A204.1 (cell line): ENCODE data around the gene APOBR.
"Not testable (repeated sequence)": the region's sequence is repeated elsewhere in the genome, so short reads cannot be mapped to it uniquely, and the experiment has no call there.

Source experiments
- FAIRE-seq: peaks from 2 replicates; lab custom pipeline; 2012; peaks lifted over from hg19 to GRCh38; lab: Jason Lieb, UNC

APOBR gene

GRCh38 chr16:28497861-28498599 lies 3.6 kb downstream of the APOBR start:
- FAIRE-seq, result no peak

GRCh38 chr16:28498666-28499381 lies 4.4 kb downstream of the APOBR start:
- FAIRE-seq, result no peak

GRCh38 chr16:28499854-28500253 lies 5.4 kb downstream of the APOBR start:
- FAIRE-seq, result no peak

GRCh38 chr16:28500476-28501180 lies 6.2 kb downstream of the APOBR start:
- not testable (repeated sequence) for FAIRE-seq

GRCh38 chr16:28501258-28502232 lies 7.1 kb downstream of the APOBR start:
- no peak for FAIRE-seq

GRCh38 chr16:28502290-28502689 lies 7.8 kb downstream of the APOBR start:
- no peak for FAIRE-seq

- FAIRE-seq, result no peak
Measured at GRCh38 chr16:28503470-28504259, 9.2 kb downstream of the APOBR start.

GRCh38 chr16:28504707-28505404 lies 10.4 kb downstream of the APOBR start:
- no peak for FAIRE-seq

- FAIRE-seq, result no peak
Measured at GRCh38 chr16:28505489-28506137, 11.2 kb downstream of the APOBR start.

GRCh38 chr16:28511031-28511430 lies 16.6 kb downstream of the APOBR start:
- FAIRE-seq, result no peak

GRCh38 chr16:28511801-28512789 lies 17.7 kb downstream of the APOBR start:
- FAIRE-seq, result no peak

- no peak for FAIRE-seq
Measured at GRCh38 chr16:28513484-28514181, 19.2 kb downstream of the APOBR start.

- no peak for FAIRE-seq
Measured at GRCh38 chr16:28514246-28514645, 19.8 kb downstream of the APOBR start.

GRCh38 chr16:28520672-28521071 lies 26.2 kb downstream of the APOBR start:
- FAIRE-seq, result no peak

GRCh38 chr16:28521436-28521835 lies 27.0 kb downstream of the APOBR start:
- FAIRE-seq, result no peak

GRCh38 chr16:28522792-28523191 lies 28.3 kb downstream of the APOBR start:
- FAIRE-seq, result no peak

- no peak for FAIRE-seq
Measured at GRCh38 chr16:28524681-28525171, 30.3 kb downstream of the APOBR start.
